ENCODE data around the gene IDH1.

Gene IDH1

DNA sequence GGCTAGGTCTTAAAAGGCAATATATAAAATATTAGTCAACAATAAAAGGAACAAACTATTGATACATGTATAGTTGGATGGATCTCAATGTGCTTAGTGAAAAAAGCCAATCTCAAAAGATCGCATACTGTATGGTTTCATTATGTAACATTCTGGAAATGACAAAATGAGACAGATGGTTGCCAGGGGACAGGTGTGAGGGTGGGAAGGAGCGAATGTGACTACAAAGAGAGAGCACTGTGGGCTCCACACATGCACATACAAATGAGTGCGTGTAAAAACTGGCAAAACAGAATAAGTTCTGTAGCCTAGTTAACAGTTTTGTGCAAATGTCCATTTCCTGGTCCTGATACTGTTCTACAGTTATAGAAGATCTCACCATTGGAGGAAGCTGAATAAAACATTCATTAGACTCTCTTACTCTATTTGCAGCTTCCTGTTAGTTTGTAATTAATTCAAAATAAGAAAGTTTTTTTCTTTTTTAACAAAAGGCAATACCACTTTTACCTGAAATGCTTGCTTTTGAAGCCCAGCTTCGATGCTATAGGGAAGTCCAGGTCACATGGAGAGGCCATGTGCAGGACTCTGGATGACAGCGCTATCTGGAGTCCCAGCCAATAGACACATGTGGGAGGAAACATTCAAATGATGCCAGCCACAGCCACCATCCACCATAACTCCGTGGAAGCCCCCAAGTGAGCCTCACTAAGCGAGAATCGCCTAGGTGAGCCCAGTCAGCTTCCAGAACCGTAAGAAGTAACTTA is 44.0 kb downstream of the IDH1 start:
- Mint-ChIP-seq H3K4me1 (peaks cover 2% of the 10 kb centered on the region), H3K9me3 (no peaks in the 10 kb centered on the region), H3K36me3 (ENCODE audit: low read depth) (no peaks in the 10 kb centered on the region), H3K27me3 (no peaks in the 10 kb centered on the region), H3K4me3 (no peak overlapping the region), H3K27ac (no peak overlapping the region)
- ATAC-seq = no peak
- no peak for DNase-seq

- Mint-ChIP-seq H3K4me3 (no peak overlapping the region), H3K27ac (no peak overlapping the region), H3K27me3 (no peaks in the 10 kb centered on the region), H3K36me3 (ENCODE audit: low read depth) (no peaks in the 10 kb centered on the region), H3K4me1 (peaks cover 4% of the 10 kb centered on the region), H3K9me3 (no peaks in the 10 kb centered on the region)
- no peak for ATAC-seq
- no peak for DNase-seq
Observed at GRCh38 chr2:208208335-208209085, 46.4 kb downstream of the IDH1 start.

DNA sequence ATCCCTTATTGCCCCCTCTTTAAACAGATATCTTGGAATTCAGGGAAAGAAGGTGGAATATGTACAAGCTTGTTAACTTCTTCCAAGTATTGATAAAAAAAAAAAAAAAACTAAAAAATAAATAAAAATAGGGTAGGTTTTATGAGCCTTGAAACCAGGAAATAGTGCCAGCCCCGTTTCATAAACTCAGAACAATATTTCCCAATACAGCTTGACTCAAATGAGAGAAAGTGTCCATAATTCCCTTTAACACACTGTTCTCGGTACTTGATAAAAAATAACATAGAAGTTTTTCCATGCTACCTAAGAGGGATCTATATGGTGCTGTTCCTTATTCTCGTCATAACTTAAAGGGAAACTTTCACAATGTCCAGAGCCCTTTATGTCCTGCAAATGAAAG is 47.1 kb downstream of the IDH1 start:
- Mint-ChIP-seq H3K9me3 (no peaks in the 10 kb centered on the region), H3K4me1 (peaks cover 4% of the 10 kb centered on the region), H3K4me3 (no peak overlapping the region), H3K27ac (no peak overlapping the region), H3K36me3 (ENCODE audit: low read depth) (no peaks in the 10 kb centered on the region), H3K27me3 (no peaks in the 10 kb centered on the region)
- DNase-seq = no peak
- no peak for ATAC-seq

DNA sequence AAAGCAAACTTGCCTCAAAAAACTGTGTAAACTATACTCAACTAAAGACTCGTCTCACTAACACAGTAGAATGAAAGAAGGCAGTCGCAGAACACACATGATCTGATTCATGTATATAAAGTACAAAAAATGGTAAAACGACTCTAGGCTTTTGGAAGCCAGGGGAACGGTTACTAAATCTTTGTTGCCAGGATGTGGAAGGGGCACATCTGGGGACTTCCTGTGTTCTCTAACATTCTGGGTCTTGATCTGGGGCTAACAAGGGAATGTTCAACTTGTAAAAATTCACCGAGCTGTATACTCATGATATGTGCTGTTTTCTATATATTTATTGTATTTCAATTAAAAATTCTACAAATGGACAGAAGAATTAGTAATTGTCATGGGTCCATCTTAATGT is 50.7 kb downstream of the IDH1 start:
- DNase-seq (no peak), ATAC-seq (no peak)
- H3K36me3 Mint-ChIP-seq (ENCODE audit: low read depth) = no peaks in the 10 kb centered on the region
- H3K27me3 Mint-ChIP-seq = no peaks in the 10 kb centered on the region
- no peak overlapping the region for H3K27ac Mint-ChIP-seq
- no peaks in the 10 kb centered on the region for H3K9me3 Mint-ChIP-seq
- peaks cover 4% of the 10 kb centered on the region for H3K4me1 Mint-ChIP-seq
- no peak overlapping the region for H3K4me3 Mint-ChIP-seq

- H3K27ac Mint-ChIP-seq = no peak overlapping the region
- no peak overlapping the region for H3K4me3 Mint-ChIP-seq
- DNase-seq = no peak
- ATAC-seq = no peak
- no peaks in the 10 kb centered on the region for H3K4me1 Mint-ChIP-seq
- no peaks in the 10 kb centered on the region for H3K36me3 Mint-ChIP-seq (ENCODE audit: low read depth)
- H3K27me3 Mint-ChIP-seq = no peaks in the 10 kb centered on the region
- no peaks in the 10 kb centered on the region for H3K9me3 Mint-ChIP-seq
Observed at GRCh38 chr2:208195531-208195930, 59.3 kb downstream of the IDH1 start.

- Mint-ChIP-seq H3K4me1 (no peaks in the 10 kb centered on the region), H3K36me3 (ENCODE audit: low read depth) (no peaks in the 10 kb centered on the region), H3K9me3 (no peaks in the 10 kb centered on the region), H3K27me3 (no peaks in the 10 kb centered on the region), H3K4me3 (no peak overlapping the region), H3K27ac (no peak overlapping the region)
- ATAC-seq (no peak), DNase-seq (no peak)
Observed at GRCh38 chr2:208192611-208193236, 62.1 kb downstream of the IDH1 start.

GRCh38 chr2:208189810-208190503 is 64.9 kb downstream of the IDH1 start, which contains the start of gene C2orf80:
Gene C2orf80, minus strand, starts transcription at chr2:208190030. Its CDS starts 3,044 bp downstream, at chr2:208186986.
- H3K27me3 Mint-ChIP-seq = no peaks in the 10 kb centered on the region
- H3K36me3 Mint-ChIP-seq (ENCODE audit: low read depth) = no peaks in the 10 kb centered on the region
- no peaks in the 10 kb centered on the region for H3K9me3 Mint-ChIP-seq
- H3K4me3 Mint-ChIP-seq = no peak within 1 kb of the TSS
- H3K4me1 Mint-ChIP-seq = no peaks in the 10 kb centered on the region
- no peak for ATAC-seq
- H3K27ac Mint-ChIP-seq = no peak within 1 kb of the TSS
- no peak for DNase-seq

DNA sequence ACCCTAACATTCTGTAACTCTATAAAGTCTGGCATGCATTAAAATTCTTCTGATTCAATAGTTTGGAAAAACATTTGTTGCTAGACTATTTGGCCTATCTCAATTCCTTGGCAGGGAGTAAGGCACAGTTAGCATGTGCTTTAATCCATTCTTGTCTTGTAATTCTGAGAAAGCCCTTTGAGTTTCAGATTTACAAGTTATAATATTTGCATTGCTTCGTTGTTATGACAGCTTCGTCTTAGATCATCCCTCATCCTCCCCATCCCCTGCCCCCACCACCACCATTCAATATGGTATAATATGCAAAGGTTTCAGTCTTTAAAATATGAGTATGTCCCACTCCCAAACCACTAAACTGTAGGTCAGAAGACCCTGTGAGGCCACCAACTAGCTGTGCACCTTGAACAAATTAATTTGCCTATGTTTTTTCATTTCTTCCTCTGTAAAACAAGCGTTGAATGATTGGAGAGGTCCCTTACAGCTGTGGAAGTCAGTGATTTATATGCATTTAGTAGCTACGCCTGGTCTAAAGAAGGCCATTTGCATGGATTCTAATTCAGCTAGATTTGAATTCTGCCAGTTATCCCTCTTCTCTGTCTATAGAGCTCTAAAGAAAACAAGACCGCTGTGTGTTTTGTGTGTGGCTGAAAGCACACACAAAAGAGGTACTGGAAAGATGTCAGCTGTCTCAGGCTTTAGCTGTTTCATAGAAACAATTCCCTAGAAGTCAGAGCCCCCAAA is 65.6 kb downstream of the IDH1 start:
- no peak overlapping the region for H3K27ac Mint-ChIP-seq
- DNase-seq = no peak
- no peaks in the 10 kb centered on the region for H3K4me1 Mint-ChIP-seq
- H3K36me3 Mint-ChIP-seq (ENCODE audit: low read depth) = no peaks in the 10 kb centered on the region
- no peaks in the 10 kb centered on the region for H3K27me3 Mint-ChIP-seq
- ATAC-seq = no peak
- no peak overlapping the region for H3K4me3 Mint-ChIP-seq
- no peaks in the 10 kb centered on the region for H3K9me3 Mint-ChIP-seq

GRCh38 chr2:208186893-208187292 is 68.0 kb downstream of the IDH1 start:
- no peak for DNase-seq
- H3K4me1 Mint-ChIP-seq = no peaks in the 10 kb centered on the region
- peaks cover 3% of the 10 kb centered on the region for H3K27me3 Mint-ChIP-seq
- no peak for ATAC-seq
- no peaks in the 10 kb centered on the region for H3K36me3 Mint-ChIP-seq (ENCODE audit: low read depth)
- no peak overlapping the region for H3K27ac Mint-ChIP-seq
- H3K4me3 Mint-ChIP-seq = no peak overlapping the region
- H3K9me3 Mint-ChIP-seq = no peaks in the 10 kb centered on the region

- H3K36me3 Mint-ChIP-seq (ENCODE audit: low read depth) = no peaks in the 10 kb centered on the region
- H3K9me3 Mint-ChIP-seq = no peaks in the 10 kb centered on the region
- H3K27me3 Mint-ChIP-seq = peaks cover 3% of the 10 kb centered on the region
- no peaks in the 10 kb centered on the region for H3K4me1 Mint-ChIP-seq
- ATAC-seq (no peak), DNase-seq (no peak)
- H3K27ac Mint-ChIP-seq = no peak overlapping the region
- no peak overlapping the region for H3K4me3 Mint-ChIP-seq
Observed at GRCh38 chr2:208186465-208186864, 68.4 kb downstream of the IDH1 start.

Measured in activated naive CD8-positive, alpha-beta T cell treated with anti-CD3 and anti-CD28 coated beads, Interleukin-2, amount 50 U/mL, for 24 hours (primary cell).